CD4-positive, alpha-beta T cell (primary cell): ENCODE data around the gene OSBPL7. TPM values are rescaled to one million over a fixed set of nuclear protein-coding genes. Genes with fewer than 3 reads are reported as not detected.
A peak's percentile ranks its signal among the peaks of the same experiment; 100 is the strongest.

Experiments used
- ATAC-seq: fragments of 200-7000 bp; cut with Tn5 transposase; one replicate; pipeline ENCODE4 v1.10.0; 2022; ENCODE audit warnings: mild to moderate bottlenecking; ENCODE audit not compliant: poor library complexity
- CTCF ChIA-PET: fragments of 350-600 bp; sonication (Branson Sonifier 250); formaldehyde crosslinking; loops from one replicate; lab custom pipeline; 2021; ENCODE audit warnings: antibody characterized with exemption, inconsistent platforms; lab: Charles Lee
- POLR2A ChIA-PET: fragments of 350-600 bp; sonication (Branson Sonifier 250); formaldehyde crosslinking; loops from one replicate; lab custom pipeline; 2021; ENCODE audit warnings: antibody characterized with exemption, inconsistent platforms; lab: Charles Lee
- DNase-seq, 14 experiments: peaks; one replicate each; pipeline ENCODE4 v3.0.0-alpha.2; 2013 to 2020; ENCODE audit warnings: mixed read lengths in 2 of 14
- H3K27ac ChIP-seq, 2 donors: one replicate each; pipeline versions ENCODE4 v1.5.1 to v1.7.0; 2013; ENCODE audit warnings: low read length in 2 of 2, low read depth in 1 of 2, mild to moderate bottlenecking in 1 of 2
- H3K27me3 ChIP-seq, 2 experiments: 1 replicate in 1 of 2; 2 replicates in 1 of 2; pipeline versions ENCODE4 v1.6.1 to v1.7.0; 2013; ENCODE audit warnings: low read length in 2 of 2, control low read depth in 1 of 2, mild to moderate bottlenecking in 1 of 2, moderate library complexity in 1 of 2; ENCODE audit not compliant: insufficient read depth in 2 of 2, control insufficient read depth in 1 of 2
- H3K36me3 ChIP-seq: one replicate; pipeline ENCODE4 v1.6.1; 2013; ENCODE audit warnings: low read length, control low read depth; ENCODE audit not compliant: insufficient read depth
- H3K4me1 ChIP-seq: one replicate; pipeline ENCODE4 v1.6.1; 2013; ENCODE audit warnings: low read length, control low read depth; ENCODE audit not compliant: insufficient read depth
- H3K4me3 ChIP-seq: one replicate; pipeline ENCODE4 v1.5.1; 2013; ENCODE audit warnings: mild to moderate bottlenecking, low read length, moderate library complexity
- H3K9me3 ChIP-seq, 2 experiments: 1 replicate in 1 of 2; 2 replicates in 1 of 2; pipeline versions ENCODE4 v1.6.1 to v1.7.0; 2013; ENCODE audit warnings: low read length in 2 of 2, mild to moderate bottlenecking in 2 of 2, control low read depth in 1 of 2, moderate library complexity in 1 of 2; ENCODE audit not compliant: control insufficient read depth in 1 of 2, insufficient read depth in 1 of 2
- H3K27ac Mint-ChIP-seq: one replicate; pipeline ENCODE4 v1.8.0; 2020; ENCODE audit warnings: mixed read lengths
- H3K27me3 Mint-ChIP-seq: one replicate; pipeline ENCODE4 v1.8.0; 2021; ENCODE audit warnings: mixed read lengths
- H3K36me3 Mint-ChIP-seq: one replicate; pipeline ENCODE4 v1.8.0; 2021; ENCODE audit warnings: low read depth, mixed read lengths
- H3K4me1 Mint-ChIP-seq: one replicate; pipeline ENCODE4 v1.8.0; 2021; ENCODE audit warnings: low read depth, mixed read lengths
- H3K4me3 Mint-ChIP-seq: one replicate; pipeline ENCODE4 v1.8.0; 2020; ENCODE audit warnings: mild to moderate bottlenecking, mixed read lengths
- H3K9me3 Mint-ChIP-seq: one replicate; pipeline ENCODE4 v1.8.0; 2020; ENCODE audit warnings: mixed read lengths
- CTCF ChIP-seq: fragments of 200-600 bp; IDR thresholded peaks from one replicate; pipeline ENCODE4 v1.8.0; 2022; ENCODE audit warnings: antibody characterized with exemption, mild to moderate bottlenecking
- intact Hi-C, 2 experiments: fragments of 100-400 bp; cut with DNase I in 1 of 2; cut with micrococcal nuclease in 1 of 2; formaldehyde crosslinking; loops; one replicate each; pipeline versions ENCODE4 v1.15.1 to v1.9.0; 2023 to 2025; cut with DNase I, micrococcal nuclease
- total RNA-seq, 174 experiments: library from RNA in 2 of 174; stranded (reverse) in 2 of 174; gene quantifications; one replicate each; pipeline ENCODE4 v1.2.3 and lab custom pipeline; 2021 to 2026

Gene OSBPL7
- total RNA-seq, 2 experiments from 2014 or later = 30.1 to 30.8 TPM

- ChIA-PET CTCF (no interaction called here), POLR2A (no interaction called here)
- H3K4me1 ChIP-seq = peaks cover 7% of the 10 kb centered on the region
- intact Hi-C loops = no loop called here
- DNase-seq = peak in 1 of 14 experiments; percentile 69
- H3K4me3 Mint-ChIP-seq = no peak overlapping the region
- peaks cover 0 to 7% of the 10 kb centered on the region in 2 experiments for H3K27me3 ChIP-seq
- H3K4me1 Mint-ChIP-seq = no peaks in the 10 kb centered on the region
- no peak overlapping the region for H3K4me3 ChIP-seq
- TF ChIP-seq CTCF = no peak
- H3K27me3 Mint-ChIP-seq = peaks cover 53% of the 10 kb centered on the region
- H3K27ac Mint-ChIP-seq = no peak overlapping the region
- H3K27ac ChIP-seq = no peak overlapping the region
- H3K36me3 ChIP-seq = no peaks in the 10 kb centered on the region
- peak; percentile 24 for ATAC-seq
- no peaks in the 10 kb centered on the region for H3K36me3 Mint-ChIP-seq
- H3K9me3 Mint-ChIP-seq = no peaks in the 10 kb centered on the region
- peaks cover 10 to 12% of the 10 kb centered on the region in 2 experiments for H3K9me3 ChIP-seq
Observed at GRCh38 chr17:47762728-47763127, 58.9 kb downstream of the OSBPL7 start.

- Mint-ChIP-seq H3K4me1 (no peaks in the 10 kb centered on the region), H3K36me3 (no peaks in the 10 kb centered on the region), H3K27me3 (peaks cover 55% of the 10 kb centered on the region), H3K27ac (no peak overlapping the region), H3K4me3 (no peak overlapping the region), H3K9me3 (no peaks in the 10 kb centered on the region)
- peaks cover 7% of the 10 kb centered on the region for H3K4me1 ChIP-seq
- DNase-seq (no peak), ATAC-seq (no peak)
- no peak overlapping the region for H3K27ac ChIP-seq
- CTCF ChIA-PET = interaction anchor here (0.7 kb wide), 2 partner anchors 80 to 147 kb away, joined by 3 to 4 read pairs; partner anchors contain the start of gene SCRN2
- POLR2A ChIA-PET = no interaction called here
- no peak for TF ChIP-seq CTCF
- H3K36me3 ChIP-seq = no peaks in the 10 kb centered on the region
- H3K4me3 ChIP-seq = no peak overlapping the region
- intact Hi-C loops = no loop called here
- peaks cover 10 to 12% of the 10 kb centered on the region in 2 experiments for H3K9me3 ChIP-seq
- peaks cover 0 to 7% of the 10 kb centered on the region in 2 experiments for H3K27me3 ChIP-seq
Observed at GRCh38 chr17:47760409-47761140, 61.0 kb downstream of the OSBPL7 start.

GRCh38 chr17:47757386-47757785, 64.2 kb downstream of the OSBPL7 start:
- Mint-ChIP-seq H3K4me3 (no peak overlapping the region), H3K27ac (no peak overlapping the region), H3K4me1 (no peaks in the 10 kb centered on the region), H3K9me3 (no peaks in the 10 kb centered on the region), H3K27me3 (peaks cover 46% of the 10 kb centered on the region), H3K36me3 (no peaks in the 10 kb centered on the region)
- intact Hi-C loops = no loop called here
- no peaks in the 10 kb centered on the region for H3K36me3 ChIP-seq
- H3K27me3 ChIP-seq = peaks cover 0 to 7% of the 10 kb centered on the region in 2 experiments
- H3K9me3 ChIP-seq = peaks cover 10 to 12% of the 10 kb centered on the region in 2 experiments
- ChIA-PET CTCF (interaction anchor here (0.8 to 1.0 kb wide), 2 partner anchors 11 to 45 kb away, joined by 3 to 4 read pairs; no protein-coding TSS in a partner anchor), POLR2A (no interaction called here)
- no peak overlapping the region for H3K4me3 ChIP-seq
- DNase-seq = no peak
- no peaks in the 10 kb centered on the region for H3K4me1 ChIP-seq
- ATAC-seq = no peak
- H3K27ac ChIP-seq = no peak overlapping the region
- no peak for TF ChIP-seq CTCF

Other genes with a start within 250 kb of the OSBPL7 start
- 100 to 1,000 TPM; 145 to 151 TPM for gene KPNB1, start 171.9 kb downstream of the OSBPL7 start, total RNA-seq
- gene TBKBP1, start 127.6 kb downstream of the OSBPL7 start, total RNA-seq = 1 to 10 TPM; 2.4 to 3.0 TPM
- 10 to 100 TPM; 10.6 to 12.3 TPM for gene TBX21, start 88.6 kb downstream of the OSBPL7 start, total RNA-seq
- gene MRPL10, start 9.7 kb upstream of the OSBPL7 start, total RNA-seq = 10 to 100 TPM; 49.0 to 51.4 TPM
- gene LRRC46, start 9.9 kb upstream of the OSBPL7 start, total RNA-seq = under 1 TPM; 0.42 to 0.85 TPM
- gene SCRN2, start 19.5 kb upstream of the OSBPL7 start, total RNA-seq = 10 to 100 TPM; 15.3 to 17.2 TPM
- gene SP6, start 29.4 kb upstream of the OSBPL7 start, total RNA-seq = under 1 TPM; 0.17 to 0.27 TPM
- gene SP2, start 74.4 kb upstream of the OSBPL7 start, total RNA-seq = 10 to 100 TPM; 19.9 to 21.5 TPM
- 1 to 10 TPM; 2.2 to 2.4 TPM for gene PNPO, start 119.8 kb upstream of the OSBPL7 start, total RNA-seq
- gene PRR15L, start 136.1 kb upstream of the OSBPL7 start, total RNA-seq = not detected
- 100 to 1,000 TPM; 206 to 224 TPM for gene CDK5RAP3, start 149.3 kb upstream of the OSBPL7 start, total RNA-seq
- gene COPZ2, start 216.0 kb upstream of the OSBPL7 start, total RNA-seq = under 1 TPM; 0.47 to 0.88 TPM
- gene NFE2L1, start 226.6 kb upstream of the OSBPL7 start, total RNA-seq = 10 to 100 TPM; 28.1 to 30.6 TPM